ENCODE data around the gene CSNK1G2. TPM values are rescaled to one million over a fixed set of nuclear protein-coding genes. Genes with fewer than 3 reads are reported as not detected.

CSNK1G2 gene
- total RNA-seq, 1 experiment from 2014 or later, result 96.0 TPM

GRCh38 chr19:2015608-2015950, 74.6 kb downstream of the CSNK1G2 start, which contains the start of gene BTBD2:
Gene BTBD2, minus strand, starts transcription at chr19:2015714. Its CDS starts 11 bp downstream, at chr19:2015703.
- peak; percentile 54 for DNase-seq (ENCODE audit: low read depth)

GRCh38 chr19:2016041-2016807, 75.3 kb downstream of the CSNK1G2 start:
- DNase-seq (ENCODE audit: low read depth), result peak; percentile 74

GRCh38 chr19:2018752-2019151, 77.8 kb downstream of the CSNK1G2 start:
- DNase-seq (ENCODE audit: low read depth), result no peak

- no peak for DNase-seq (ENCODE audit: low read depth)
Observed at GRCh38 chr19:2021453-2022140, 80.6 kb downstream of the CSNK1G2 start.

GRCh38 chr19:2022289-2022688, 81.3 kb downstream of the CSNK1G2 start:
- no peak for DNase-seq (ENCODE audit: low read depth)

- DNase-seq (ENCODE audit: low read depth), result no peak
Observed at GRCh38 chr19:2026770-2027169, 85.8 kb downstream of the CSNK1G2 start.

- peak; percentile 59 for DNase-seq (ENCODE audit: low read depth)
Observed at GRCh38 chr19:2027361-2027760, 86.4 kb downstream of the CSNK1G2 start.

Other genes with a start within 250 kb of the CSNK1G2 start
- gene ONECUT3, start 187.7 kb upstream of the CSNK1G2 start, total RNA-seq (2014; rRNA removed), result 0.06 TPM in 1 of 2 replicates, not detected in the other
- gene ATP8B3, start 128.9 kb upstream of the CSNK1G2 start, total RNA-seq (2014; rRNA removed), result 4.9 and 6.5 TPM in 2 replicates
- 8.7 and 9.0 TPM in 2 replicates for gene REXO1, start 92.7 kb upstream of the CSNK1G2 start, total RNA-seq (2014; rRNA removed)
- gene KLF16, start 77.6 kb upstream of the CSNK1G2 start, total RNA-seq (2014; rRNA removed), result 9.4 and 13.6 TPM in 2 replicates
- gene ABHD17A, start 55.7 kb upstream of the CSNK1G2 start, total RNA-seq (2014; rRNA removed), result 118 and 132 TPM in 2 replicates
- 6.0 and 7.6 TPM in 2 replicates for gene ADAT3, start 35.8 kb upstream of the CSNK1G2 start, total RNA-seq (2014; rRNA removed)
- gene SCAMP4, start 35.8 kb upstream of the CSNK1G2 start, total RNA-seq (2014; rRNA removed), result 105 and 147 TPM in 2 replicates
- 69.4 and 76.1 TPM in 2 replicates for gene BTBD2, start 74.5 kb downstream of the CSNK1G2 start, total RNA-seq (2014; rRNA removed)
- 44.0 and 49.5 TPM in 2 replicates for gene MKNK2, start 110.1 kb downstream of the CSNK1G2 start, total RNA-seq (2014; rRNA removed)
- 26.5 and 33.9 TPM in 2 replicates for gene MOB3A, start 155.2 kb downstream of the CSNK1G2 start, total RNA-seq (2014; rRNA removed)
- 0.83 and 1.2 TPM in 2 replicates for gene IZUMO4, start 155.7 kb downstream of the CSNK1G2 start, total RNA-seq (2014; rRNA removed)
- gene AP3D1, start 210.4 kb downstream of the CSNK1G2 start, total RNA-seq (2014; rRNA removed), result 112 and 125 TPM in 2 replicates
- 7.4 and 7.5 TPM in 2 replicates for gene DOT1L, start 222.8 kb downstream of the CSNK1G2 start, total RNA-seq (2014; rRNA removed)

Measured in LHCN-M2 (cell line).